Measurements from ENCODE around the gene ATP13A1.

Gene ATP13A1

GRCh38 chr19:19642506-19643157 lies 20.8 kb downstream of the ATP13A1 start:
- DNase-seq = peak; percentile 48 to 62

- DNase-seq = no peak
These were observed 25.8 kb downstream of the ATP13A1 start for GRCh38 chr19:19637523-19638251.

GRCh38 chr19:19637186-19637522 lies 26.3 kb downstream of the ATP13A1 start:
- no peak for DNase-seq

- no peak for DNase-seq
These were observed 26.8 kb downstream of the ATP13A1 start for GRCh38 chr19:19636573-19637185.

GRCh38 chr19:19635313-19635702 lies 28.2 kb downstream of the ATP13A1 start:
- no peak for DNase-seq

- no peak for DNase-seq
These were observed 28.8 kb downstream of the ATP13A1 start for GRCh38 chr19:19634516-19635312.

GRCh38 chr19:19633711-19634515 lies 29.6 kb downstream of the ATP13A1 start:
- DNase-seq = no peak

GRCh38 chr19:19632661-19633060 lies 30.8 kb downstream of the ATP13A1 start:
- no peak for DNase-seq

GRCh38 chr19:19631346-19631745 lies 32.1 kb downstream of the ATP13A1 start:
- no peak for DNase-seq

- DNase-seq = no peak
These were observed 33.0 kb downstream of the ATP13A1 start for GRCh38 chr19:19630426-19630825.

GRCh38 chr19:19630062-19630414 lies 33.4 kb downstream of the ATP13A1 start:
- DNase-seq = no peak

- DNase-seq = peak; percentile 51 to 53
These were observed 34.9 kb downstream of the ATP13A1 start for GRCh38 chr19:19628501-19629134.

- peak; percentile 76 to 80 for DNase-seq
These were observed 35.6 kb downstream of the ATP13A1 start, which contains the start of gene LPAR2 for GRCh38 chr19:19627621-19628500. Gene LPAR2, minus strand, starts transcription at chr19:19628220. Its CDS starts 945 bp downstream, at chr19:19627275.

- DNase-seq = no peak
These were observed 36.7 kb downstream of the ATP13A1 start for GRCh38 chr19:19626516-19627472.

GRCh38 chr19:19624032-19624570 lies 39.4 kb downstream of the ATP13A1 start:
- no peak for DNase-seq

- DNase-seq = no peak
These were observed 40.1 kb downstream of the ATP13A1 start for GRCh38 chr19:19623383-19623782.

GRCh38 chr19:19619849-19620210 lies 43.6 kb downstream of the ATP13A1 start:
- no peak for DNase-seq

- DNase-seq = no peak
These were observed 44.2 kb downstream of the ATP13A1 start for GRCh38 chr19:19619181-19619848.

All from activated CD4-positive, alpha-beta T cell treated with anti-CD3 and anti-CD28 coated beads for 4 hours (primary cell).